ENCODE data around the gene MYPOP. TPM values are rescaled to one million over a fixed set of nuclear protein-coding genes. Genes with fewer than 3 reads are reported as not detected.
A peak's percentile ranks its signal among the peaks of the same experiment; 100 is the strongest.
"Not testable (repeated sequence)": the region's sequence is repeated elsewhere in the genome, so short reads cannot be mapped to it uniquely, and the experiment has no call there.

MYPOP gene
- total RNA-seq, 2 experiments from 2014 or later: 9.7 to 11.4 TPM

GRCh38 chr19:45900738-45901431, 1.5 kb downstream of the MYPOP start:
- no peaks in the 10 kb centered on the region for H3K9me3 Mint-ChIP-seq
- CTCF ChIA-PET: interaction anchor here (0.9 to 1.6 kb wide), 5 partner anchors 8 to 84 kb away, joined by 3 to 6 read pairs (median 4); partner anchors contain the start of genes FOXA3 and IRF2BP1
- H3K36me3 Mint-ChIP-seq (ENCODE audit: low read depth): peaks cover 21% of the 10 kb centered on the region
- no peak for DNase-seq
- peaks cover 25% of the 10 kb centered on the region for H3K4me1 Mint-ChIP-seq
- H3K4me3 Mint-ChIP-seq: peak overlapping the region; percentile 65
- POLR2A ChIA-PET: no interaction called here
- peaks cover 3% of the 10 kb centered on the region for H3K27me3 Mint-ChIP-seq
- H3K27ac Mint-ChIP-seq: no peak overlapping the region

GRCh38 chr19:45899919-45900589, 2.4 kb downstream of the MYPOP start:
- Mint-ChIP-seq H3K27ac (no peak overlapping the region), H3K4me3 (peak overlapping the region; percentile 65), H3K9me3 (no peaks in the 10 kb centered on the region), H3K27me3 (peaks cover 3% of the 10 kb centered on the region), H3K36me3 (ENCODE audit: low read depth) (peaks cover 24% of the 10 kb centered on the region), H3K4me1 (peaks cover 25% of the 10 kb centered on the region)
- ChIA-PET CTCF (interaction anchor here (1.1 to 1.2 kb wide), 3 partner anchors 14 to 36 kb away, joined by 3 to 4 read pairs (median 3); partner anchors contain the start of genes FOXA3 and IRF2BP1), POLR2A (no interaction called here)
- no peak for DNase-seq

- peaks cover 3% of the 10 kb centered on the region for H3K27me3 Mint-ChIP-seq
- peaks cover 26% of the 10 kb centered on the region for H3K36me3 Mint-ChIP-seq (ENCODE audit: low read depth)
- no peak for DNase-seq
- H3K27ac Mint-ChIP-seq: no peak overlapping the region
- ChIA-PET POLR2A (no interaction called here), CTCF (interaction anchor here (1.2 kb wide), 1 partner anchor 16 kb away, joined by 3 read pairs; no protein-coding TSS in a partner anchor)
- H3K4me1 Mint-ChIP-seq: peaks cover 25% of the 10 kb centered on the region
- H3K9me3 Mint-ChIP-seq: no peaks in the 10 kb centered on the region
- H3K4me3 Mint-ChIP-seq: no peak overlapping the region
Observed at GRCh38 chr19:45899253-45899652, 3.2 kb downstream of the MYPOP start.

GRCh38 chr19:45897261-45897812, 5.1 kb downstream of the MYPOP start:
- Mint-ChIP-seq H3K27me3 (no peaks in the 10 kb centered on the region), H3K9me3 (no peaks in the 10 kb centered on the region), H3K4me3 (no peak overlapping the region), H3K4me1 (peaks cover 18% of the 10 kb centered on the region), H3K27ac (no peak overlapping the region), H3K36me3 (ENCODE audit: low read depth) (peaks cover 26% of the 10 kb centered on the region)
- ChIA-PET POLR2A (no interaction called here), CTCF (no interaction called here)
- DNase-seq: no peak

GRCh38 chr19:45895983-45896599, 6.3 kb downstream of the MYPOP start:
- POLR2A ChIA-PET, H3K27ac Mint-ChIP-seq, H3K4me3 Mint-ChIP-seq, H3K9me3 Mint-ChIP-seq, H3K27me3 Mint-ChIP-seq, DNase-seq: not testable (repeated sequence)
- Mint-ChIP-seq H3K4me1 (peaks cover 15% of the 10 kb centered on the region), H3K36me3 (ENCODE audit: low read depth) (peaks cover 26% of the 10 kb centered on the region)
- CTCF ChIA-PET: interaction anchor here (1.9 kb wide), 1 partner anchor 10 kb away, joined by 6 read pairs; the partner anchor contains the start of gene IRF2BP1

GRCh38 chr19:45895519-45895972, 6.9 kb downstream of the MYPOP start:
- ChIA-PET CTCF (interaction anchor here (1.9 kb wide), 1 partner anchor 10 kb away, joined by 6 read pairs; the partner anchor contains the start of gene IRF2BP1), POLR2A (no interaction called here)
- H3K27ac Mint-ChIP-seq: no peak overlapping the region
- H3K27me3 Mint-ChIP-seq: no peaks in the 10 kb centered on the region
- no peak overlapping the region for H3K4me3 Mint-ChIP-seq
- H3K4me1 Mint-ChIP-seq: peaks cover 10% of the 10 kb centered on the region
- no peak for DNase-seq
- peaks cover 21% of the 10 kb centered on the region for H3K36me3 Mint-ChIP-seq (ENCODE audit: low read depth)
- H3K9me3 Mint-ChIP-seq: no peaks in the 10 kb centered on the region

GRCh38 chr19:45890877-45891276, 11.5 kb downstream of the MYPOP start:
- H3K9me3 Mint-ChIP-seq: no peaks in the 10 kb centered on the region
- no peak overlapping the region for H3K27ac Mint-ChIP-seq
- no peak overlapping the region for H3K4me3 Mint-ChIP-seq
- ChIA-PET POLR2A (no interaction called here), CTCF (interaction anchor here (0.9 to 1.6 kb wide), 2 partner anchors 10 to 26 kb away, joined by 3 to 6 read pairs; no protein-coding TSS in a partner anchor)
- DNase-seq: no peak
- H3K4me1 Mint-ChIP-seq: peaks cover 9% of the 10 kb centered on the region
- H3K27me3 Mint-ChIP-seq: no peaks in the 10 kb centered on the region
- H3K36me3 Mint-ChIP-seq (ENCODE audit: low read depth): peaks cover 5% of the 10 kb centered on the region

- Mint-ChIP-seq H3K4me1 (peaks cover 14% of the 10 kb centered on the region), H3K9me3 (no peaks in the 10 kb centered on the region), H3K36me3 (ENCODE audit: low read depth) (no peaks in the 10 kb centered on the region), H3K27ac (peak overlapping the region; percentile 69), H3K4me3 (no peak overlapping the region), H3K27me3 (no peaks in the 10 kb centered on the region)
- POLR2A ChIA-PET: no interaction called here
- DNase-seq: no peak
- CTCF ChIA-PET: no interaction called here
Observed at GRCh38 chr19:45889210-45889885, 13.1 kb downstream of the MYPOP start.

GRCh38 chr19:45887200-45887710, 15.2 kb downstream of the MYPOP start:
- H3K27ac Mint-ChIP-seq: peak overlapping the region; percentile 98
- H3K4me3 Mint-ChIP-seq: peak overlapping the region; percentile 95
- H3K36me3 Mint-ChIP-seq (ENCODE audit: low read depth): peaks cover 2% of the 10 kb centered on the region
- H3K27me3 Mint-ChIP-seq: no peaks in the 10 kb centered on the region
- H3K9me3 Mint-ChIP-seq: no peaks in the 10 kb centered on the region
- ChIA-PET POLR2A (no interaction called here), CTCF (interaction anchor here (0.8 to 8.1 kb wide), 4 partner anchors 22 to 117 kb away, joined by 3 to 58 read pairs (median 4); partner anchors contain the start of genes FOXA3 and SYMPK)
- no peak for DNase-seq
- H3K4me1 Mint-ChIP-seq: peaks cover 24% of the 10 kb centered on the region

GRCh38 chr19:45886427-45887199, 15.8 kb downstream of the MYPOP start:
- Mint-ChIP-seq H3K4me3 (peak overlapping the region; percentile 95), H3K4me1 (peaks cover 28% of the 10 kb centered on the region), H3K27ac (peak overlapping the region; percentile 98), H3K36me3 (ENCODE audit: low read depth) (peaks cover 2% of the 10 kb centered on the region), H3K27me3 (no peaks in the 10 kb centered on the region), H3K9me3 (no peaks in the 10 kb centered on the region)
- CTCF ChIA-PET: interaction anchor here (0.6 to 8.1 kb wide), 9 partner anchors 9 to 142 kb away, joined by 3 to 58 read pairs (median 4); partner anchors contain the start of genes FOXA3 and SYMPK
- peak; percentile 97 for DNase-seq
- POLR2A ChIA-PET: interaction anchor here (0.6 to 1.0 kb wide), 3 partner anchors 16 to 94 kb away, joined by 3 to 7 read pairs (median 3); partner anchors contain the start of genes DMWD and MYPOP
